Epidermal melanocyte (primary cell): Measurements from ENCODE around the gene RAB7A.

ENCODE experiments used
- DNase-seq: peaks from one replicate; pipeline ENCODE4 v3.0.0; 2011; ENCODE audit warnings: low spot score; ENCODE audit not compliant: insufficient read length

Gene RAB7A

DNA sequence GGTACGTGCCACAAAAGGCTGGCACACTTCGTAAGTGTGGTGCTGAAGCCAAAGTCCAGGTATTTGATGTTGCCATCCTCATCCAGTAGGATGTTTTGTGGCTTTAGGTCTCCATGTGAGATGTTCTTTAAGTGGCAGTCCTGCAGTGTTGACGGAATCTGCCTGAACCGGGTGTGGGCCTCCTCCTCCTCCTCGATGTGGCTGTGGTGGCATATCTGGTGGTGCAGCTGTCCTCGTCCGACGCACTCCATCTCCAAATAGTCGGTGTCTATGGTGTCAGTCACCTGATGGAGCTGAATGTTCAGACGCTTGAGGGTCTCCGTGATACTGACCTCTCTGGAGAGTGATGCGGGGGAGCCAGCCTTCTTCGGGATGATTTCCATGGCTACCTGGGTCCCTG lies 123.0 kb downstream of the RAB7A start:
- DNase-seq = no peak

DNA sequence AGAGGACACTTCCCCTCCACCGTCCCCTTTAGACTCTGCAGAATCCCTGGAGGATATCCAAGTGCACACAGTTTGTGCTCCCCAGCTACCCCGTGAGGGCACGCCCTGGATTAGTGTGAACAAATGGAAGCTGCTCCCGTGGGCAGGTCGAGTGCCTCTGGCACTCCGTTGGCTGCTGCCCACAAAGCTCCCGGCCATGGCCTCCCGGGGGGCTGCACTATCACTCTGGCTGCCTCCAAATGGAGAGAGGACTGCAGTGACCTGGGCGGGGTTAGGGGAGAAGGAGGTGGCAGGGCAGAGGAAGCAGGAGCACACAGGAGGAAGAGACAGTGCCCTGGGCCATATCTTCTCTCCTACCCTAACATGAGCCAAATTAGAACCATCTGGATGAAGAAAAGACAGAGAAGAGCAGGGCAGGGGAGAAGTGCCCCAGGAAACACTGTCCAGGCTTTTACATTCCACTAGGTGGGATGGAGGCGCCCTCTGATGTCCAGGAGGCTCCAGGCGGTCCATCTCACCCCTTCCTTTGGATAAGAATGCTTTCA lies 124.0 kb downstream of the RAB7A start:
- DNase-seq = no peak

DNA sequence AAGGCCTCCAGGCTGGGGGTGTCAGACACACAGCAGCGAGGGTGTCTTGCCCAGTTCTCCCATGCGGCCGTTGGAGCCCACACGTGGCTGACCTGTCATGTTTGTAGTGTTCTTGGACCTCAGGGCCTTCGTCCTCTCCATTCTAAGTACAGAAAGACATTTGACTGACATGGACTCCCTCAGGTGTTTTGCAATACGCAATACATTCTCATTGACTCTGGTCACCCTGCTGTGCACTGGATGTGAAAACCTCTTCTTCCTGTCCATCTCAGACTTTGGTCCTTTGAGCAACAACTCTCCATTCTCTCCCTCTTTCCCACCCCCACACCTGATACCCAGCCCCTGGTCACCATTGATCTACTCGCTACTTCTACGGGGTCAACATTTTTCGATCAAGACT lies 124.6 kb downstream of the RAB7A start:
- DNase-seq = no peak

DNA sequence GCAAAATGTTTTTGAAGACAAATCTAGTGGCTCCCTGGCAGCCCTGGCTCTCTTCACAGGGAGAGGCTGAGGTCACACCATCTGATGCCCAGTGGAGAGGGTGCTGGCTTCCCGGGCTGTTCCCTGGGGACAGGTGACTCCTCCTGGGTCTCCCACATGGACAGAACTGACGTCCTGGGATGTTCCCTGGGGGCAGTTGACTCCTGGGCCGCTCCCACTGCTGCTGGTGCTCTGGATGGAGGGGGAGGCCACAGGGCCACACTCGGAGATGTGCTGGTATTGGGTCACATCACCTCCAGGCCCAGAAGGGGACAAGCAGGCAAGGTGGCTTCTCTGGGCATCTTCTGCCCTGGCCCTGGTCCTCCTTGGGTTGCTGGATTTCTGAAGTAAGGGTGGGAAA lies 125.6 kb downstream of the RAB7A start:
- no peak for DNase-seq

DNA sequence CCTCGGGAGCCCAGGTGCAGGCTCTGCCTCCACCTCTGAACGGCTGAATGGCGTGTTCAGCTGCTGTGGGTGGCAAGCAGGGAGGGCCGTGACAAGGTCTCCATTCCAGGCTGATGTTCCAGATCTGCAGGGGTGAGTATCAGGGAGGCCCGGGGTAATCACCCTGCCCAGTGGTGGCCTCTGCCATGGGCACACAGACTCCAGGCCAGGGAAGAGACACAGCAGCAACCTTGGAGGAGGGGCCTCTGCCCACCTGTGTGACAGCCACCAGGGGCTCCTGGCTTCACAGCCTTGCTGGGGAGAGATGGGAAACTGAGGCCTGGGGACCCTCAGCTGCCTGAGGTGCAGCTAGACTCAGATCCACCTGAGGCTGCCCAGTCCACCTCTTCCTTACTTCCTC lies 127.8 kb downstream of the RAB7A start:
- DNase-seq = no peak

DNA sequence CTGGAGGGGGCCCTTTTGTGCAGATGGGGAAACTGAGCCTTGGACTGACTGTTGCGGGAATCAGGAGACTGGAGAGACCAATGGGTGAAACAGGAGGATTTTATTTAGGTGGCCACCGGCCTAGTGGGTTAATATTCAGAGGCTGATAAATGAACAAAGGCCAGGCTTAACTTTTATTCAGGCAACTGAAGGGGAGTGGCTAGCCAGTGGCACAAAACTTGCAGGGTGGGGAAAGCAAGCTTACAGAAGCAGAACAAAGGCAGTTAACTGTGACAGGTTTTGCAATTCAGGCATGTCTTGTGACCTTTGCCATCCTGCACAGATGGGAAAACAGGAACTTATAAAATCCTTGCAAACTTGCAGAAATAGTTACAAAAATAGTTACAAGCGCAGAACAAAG lies 128.5 kb downstream of the RAB7A start:
- no peak for DNase-seq

DNA sequence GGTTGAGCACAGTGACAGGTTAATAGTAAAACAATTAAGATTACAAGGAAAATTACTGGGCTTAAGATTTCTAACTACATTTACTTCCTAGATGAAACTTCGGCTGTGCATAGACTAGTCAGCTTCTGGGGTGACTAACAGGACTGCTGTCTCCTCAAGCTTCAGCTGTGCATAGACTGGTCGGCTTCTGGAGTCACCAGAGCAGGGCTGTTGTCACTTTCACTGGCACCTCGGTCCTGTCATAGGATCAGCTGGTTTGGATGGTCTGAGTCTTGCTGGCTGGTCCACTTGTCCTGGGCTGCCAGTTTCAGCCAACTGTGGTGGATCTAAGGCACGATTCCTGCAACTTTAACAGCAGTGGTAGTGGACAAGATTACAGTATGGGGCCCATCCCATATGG lies 129.6 kb downstream of the RAB7A start:
- DNase-seq = no peak

DNA sequence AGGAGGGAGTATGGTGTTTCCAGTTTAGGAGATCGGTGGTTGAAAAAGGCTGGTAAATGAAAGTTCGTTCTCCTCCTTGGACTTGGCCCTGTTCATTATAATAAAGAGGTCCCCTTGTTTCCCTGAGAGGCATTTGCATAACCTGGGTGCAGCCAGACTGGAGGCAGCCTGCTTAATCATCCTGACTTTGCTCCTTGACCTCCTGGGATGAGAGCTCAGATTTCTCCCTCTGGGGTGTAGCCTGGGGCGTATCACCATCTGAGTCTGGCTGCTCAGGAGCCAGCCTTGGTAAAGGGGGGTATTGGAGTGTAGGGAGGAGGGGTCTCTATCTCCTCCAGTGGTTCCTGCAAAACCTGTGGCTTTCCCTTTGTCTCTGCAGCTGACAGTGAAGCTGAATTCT lies 132.2 kb downstream of the RAB7A start:
- DNase-seq = no peak

DNA sequence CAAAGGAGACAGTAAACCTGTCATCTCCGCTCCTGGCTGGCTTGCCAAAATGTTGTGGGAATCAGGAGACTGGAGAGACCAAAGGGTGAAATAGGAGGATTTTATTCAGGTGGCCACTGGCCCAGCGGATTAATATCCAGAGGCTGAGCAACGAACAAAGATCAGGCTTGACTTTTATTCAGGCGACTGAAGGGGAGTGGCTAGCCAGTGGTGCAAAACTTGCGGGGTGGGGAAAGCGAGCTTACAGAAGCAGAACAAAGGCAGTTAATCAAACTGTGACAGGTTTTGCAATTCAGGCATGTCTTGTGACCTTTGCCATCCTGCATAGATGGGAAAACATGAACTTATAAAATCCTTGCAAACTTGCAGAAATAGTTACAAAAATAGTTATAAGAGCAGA lies 133.6 kb downstream of the RAB7A start:
- DNase-seq = no peak

DNA sequence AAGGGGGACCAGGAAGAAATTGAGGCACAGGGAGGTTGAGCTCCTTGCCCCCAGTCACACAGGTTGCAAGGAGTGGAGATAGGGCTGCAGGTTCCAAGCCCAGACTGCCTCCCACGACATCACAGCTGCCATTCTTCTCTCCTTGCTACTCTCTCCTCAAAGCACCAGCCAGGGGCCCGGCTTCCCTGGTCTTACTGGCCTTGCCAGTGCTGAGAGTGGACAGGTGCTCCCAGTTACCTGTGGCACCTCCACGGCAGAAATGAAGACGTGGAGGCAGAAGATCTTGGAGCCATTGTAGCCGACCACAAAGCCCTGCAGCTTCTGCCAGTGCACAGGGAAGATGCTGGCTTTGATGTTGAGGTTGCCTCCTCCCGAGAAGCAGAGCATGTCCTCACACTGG lies 135.5 kb downstream of the RAB7A start:
- no peak for DNase-seq

DNA sequence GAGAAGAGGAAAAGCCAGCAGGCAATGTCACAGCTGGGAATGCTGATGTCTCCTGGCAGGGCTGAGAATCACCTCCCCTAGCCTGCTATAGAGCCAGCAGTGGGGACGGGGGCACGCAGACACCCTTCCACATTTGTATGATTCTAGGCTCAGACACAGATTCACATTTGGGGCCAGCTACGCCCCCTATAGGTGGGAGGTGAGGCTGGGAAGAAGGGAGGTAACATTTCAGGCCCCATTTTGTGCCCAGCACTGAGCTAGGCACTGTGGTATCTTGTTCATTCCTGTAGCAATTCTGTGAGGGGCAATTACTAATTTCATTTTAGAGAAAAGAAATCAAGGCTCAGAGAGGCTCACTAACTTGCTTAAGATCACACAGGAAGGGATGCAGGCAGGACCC lies 137.6 kb downstream of the RAB7A start:
- DNase-seq = no peak
